ENCODE data around the gene TXLNA. TPM values are rescaled to one million over a fixed set of nuclear protein-coding genes. Genes with fewer than 3 reads are reported as not detected.
A peak's percentile ranks its signal among the peaks of the same experiment; 100 is the strongest.

The TXLNA gene
- total RNA-seq, 8 experiments from 2014 or later = 35.0 to 98.3 (median 60.4) TPM

DNA sequence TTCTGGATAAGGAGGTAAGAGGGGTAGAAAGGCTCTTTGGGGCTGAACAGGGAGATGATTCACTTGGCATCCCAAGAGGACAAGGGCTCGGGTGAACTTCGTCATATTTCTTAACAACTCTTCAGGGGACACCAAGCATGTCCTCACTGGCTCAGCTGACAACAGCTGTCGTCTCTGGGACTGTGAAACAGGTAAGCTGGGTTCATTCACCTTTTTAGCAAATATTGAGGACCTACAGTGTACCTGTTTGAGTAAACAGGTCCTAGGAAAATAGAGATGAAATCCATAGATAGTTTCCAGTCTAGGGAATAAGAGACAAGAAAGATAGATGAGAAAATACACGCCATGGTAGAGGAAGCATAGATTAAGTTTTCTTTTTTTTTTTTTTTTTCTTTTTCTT is 44.8 kb downstream of the TXLNA start:
- Histone ChIP-seq H3K27ac (no peak overlapping the region), H3K4me3 (no peak overlapping the region), H3K4me1 (replicated peaks in 1 of 2) (peaks cover 16 to 18% of the 10 kb centered on the region in 2 donors)
- WGBS, 10 experiments = 80 to 100% (median 99%) methylated on average over 1 to 4 of the region's 4 CpGs
- no peak for ATAC-seq (replicated peaks in 6 of 8)
- in situ Hi-C loops (cut with MboI; ENCODE audit: low pct_unique_long_range_greater_than_20kb in 2 of 9, low sequenced_read_pairs in 9 of 9, unreplicated experiment in 9 of 9) = no loop called here

DNA sequence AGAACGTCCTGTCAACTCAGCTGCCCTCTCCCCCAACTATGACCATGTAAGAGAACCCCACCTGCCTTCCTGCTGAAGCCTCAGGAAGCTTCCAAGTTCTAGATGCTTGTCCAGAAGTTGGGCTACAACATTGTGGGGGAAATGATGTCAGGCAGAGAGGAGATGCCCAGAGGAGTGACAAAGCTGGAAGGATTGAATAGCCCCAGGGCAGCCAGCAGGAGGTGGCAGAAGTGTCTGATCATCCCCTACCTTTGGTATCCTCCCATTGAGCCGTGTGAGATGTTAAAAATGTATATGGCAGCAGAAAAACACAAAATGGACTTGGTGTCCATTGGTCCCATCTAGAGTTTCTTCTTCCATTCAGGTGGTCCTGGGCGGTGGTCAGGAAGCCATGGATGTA is 49.3 kb downstream of the TXLNA start:
- H3K27ac ChIP-seq = no peak overlapping the region
- peaks cover under 1% of the 10 kb centered on the region in 2 donors for H3K4me1 ChIP-seq (replicated peaks in 1 of 2)
- H3K4me3 ChIP-seq = no peak overlapping the region
- 78 to 100% (median 94%) methylated on average over 1 to 3 of the region's 3 CpGs; no CpG with 5 or more reads in 3 of the 10 experiments for WGBS, 10 experiments
- in situ Hi-C loops (cut with MboI; ENCODE audit: low pct_unique_long_range_greater_than_20kb in 2 of 9, low sequenced_read_pairs in 9 of 9, unreplicated experiment in 9 of 9) = no loop called here
- ATAC-seq (replicated peaks in 6 of 8) = no peak

DNA sequence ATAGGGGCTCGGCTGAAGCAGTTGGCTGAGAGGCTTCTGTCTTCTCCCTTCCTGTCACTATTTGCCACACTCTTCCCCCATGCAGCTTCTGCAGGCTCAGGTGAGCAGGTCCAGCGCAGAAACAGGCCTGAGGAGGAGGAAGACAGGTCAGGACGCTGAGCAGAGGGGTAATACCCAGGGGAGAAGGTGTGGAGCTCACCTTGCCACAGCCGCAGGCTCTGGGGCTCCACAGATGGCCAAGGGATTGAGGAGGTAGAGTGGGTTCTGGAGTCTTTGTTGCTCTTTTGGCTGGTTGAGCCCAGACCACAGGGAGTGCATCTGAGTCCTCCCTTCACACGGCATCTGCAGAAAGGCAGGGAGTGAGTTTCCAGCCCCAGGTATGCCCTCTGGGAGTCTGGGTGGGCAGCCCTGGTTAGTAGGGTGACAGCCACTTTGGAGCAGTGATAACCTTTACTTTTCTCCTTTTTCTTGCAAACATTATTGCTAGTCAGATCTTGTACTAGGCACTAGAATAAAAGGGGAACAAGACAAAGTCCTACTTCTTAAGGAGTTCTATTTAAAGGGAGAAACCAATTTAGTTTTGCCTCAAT is 52.5 kb downstream of the TXLNA start:
- no peak overlapping the region for H3K4me3 ChIP-seq
- H3K4me1 ChIP-seq (replicated peaks in 1 of 2) = no peaks in the 10 kb centered on the region
- peak in 1 of 8 experiments; percentile 3 for ATAC-seq (replicated peaks in 6 of 8)
- in situ Hi-C loops (cut with MboI; ENCODE audit: low pct_unique_long_range_greater_than_20kb in 2 of 9, low sequenced_read_pairs in 9 of 9, unreplicated experiment in 9 of 9) = no loop called here
- WGBS, 10 experiments = 67 to 100% (median 81%) methylated on average over 1 to 5 of the region's 5 CpGs; no CpG with 5 or more reads in 2 of the 10 experiments
- H3K27ac ChIP-seq = no peak overlapping the region

DNA sequence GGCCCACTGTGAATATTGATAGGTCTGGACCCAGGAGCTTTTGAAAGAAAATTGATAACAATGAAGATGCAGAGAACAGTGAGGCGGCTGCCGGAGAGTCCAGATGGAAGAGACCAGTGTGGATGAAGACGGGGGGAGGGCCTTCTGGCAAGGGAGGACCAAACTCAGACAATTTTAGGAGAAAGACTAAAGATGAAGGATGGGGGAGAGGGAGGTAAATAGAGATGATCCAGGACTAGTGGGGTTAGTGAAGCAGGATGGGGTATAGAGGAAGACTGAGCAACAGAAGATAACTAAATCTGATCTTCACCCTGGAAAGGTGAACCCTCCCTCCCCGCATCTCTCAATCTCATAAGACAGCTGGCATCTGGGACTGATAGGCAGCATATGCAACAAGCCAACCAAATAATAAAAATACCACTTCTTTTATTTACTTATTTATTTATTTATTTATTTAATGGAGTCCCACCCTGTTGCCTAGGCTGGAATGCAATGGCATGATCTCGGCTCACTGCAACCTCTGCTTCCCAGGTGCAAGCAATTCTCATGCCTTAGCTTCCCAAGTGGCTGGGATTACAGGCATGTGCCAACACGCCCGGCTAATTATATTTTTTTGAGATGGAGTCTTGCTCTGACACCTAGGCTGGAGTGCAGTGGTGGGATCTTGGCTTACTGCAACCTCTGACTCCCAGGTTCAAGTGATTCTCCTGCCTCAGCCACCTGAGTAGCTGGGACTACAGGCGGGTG is 53.3 kb downstream of the TXLNA start:
- no peaks in the 10 kb centered on the region for H3K4me1 ChIP-seq (replicated peaks in 1 of 2)
- H3K4me3 ChIP-seq = no peak overlapping the region
- H3K27ac ChIP-seq = no peak overlapping the region
- 33 to 89% (median 76%) methylated on average over 1 to 8 of the region's 8 CpGs for WGBS, 10 experiments
- peak in 1 of 8 experiments; percentile 5 for ATAC-seq (replicated peaks in 6 of 8)
- in situ Hi-C loops (cut with MboI; ENCODE audit: low pct_unique_long_range_greater_than_20kb in 2 of 9, low sequenced_read_pairs in 9 of 9, unreplicated experiment in 9 of 9) = no loop called here

DNA sequence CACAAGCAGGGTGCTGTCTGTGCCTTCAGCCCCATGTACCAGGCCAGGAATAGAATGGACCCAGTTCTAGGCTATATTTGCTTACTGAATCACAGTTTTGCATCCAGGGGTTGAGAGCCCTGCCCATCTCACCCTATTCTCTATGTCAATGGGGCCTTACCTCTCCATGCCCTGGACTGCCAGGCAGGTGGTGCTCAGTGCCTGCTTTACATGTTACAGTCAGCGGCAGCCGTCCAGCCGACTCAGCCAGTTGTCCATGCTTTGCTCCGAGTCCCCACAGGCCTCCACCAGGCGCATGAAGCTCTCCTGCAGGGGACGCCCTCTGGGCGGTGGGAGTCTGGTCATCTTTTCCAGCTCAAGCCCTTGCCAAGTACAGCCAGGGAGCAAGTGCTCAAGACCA is 55.3 kb downstream of the TXLNA start:
- peaks cover 5 to 7% of the 10 kb centered on the region in 2 donors for H3K4me1 ChIP-seq (replicated peaks in 1 of 2)
- WGBS, 10 experiments = 71 to 100% (median 78%) methylated on average over 1 to 6 of the region's 7 CpGs; no CpG with 5 or more reads in 4 of the 10 experiments
- peak in 1 of 8 experiments; percentile 9 for ATAC-seq (replicated peaks in 6 of 8)
- in situ Hi-C loops (cut with MboI; ENCODE audit: low pct_unique_long_range_greater_than_20kb in 2 of 9, low sequenced_read_pairs in 9 of 9, unreplicated experiment in 9 of 9) = no loop called here
- no peak overlapping the region for H3K4me3 ChIP-seq
- H3K27ac ChIP-seq = no peak overlapping the region

DNA sequence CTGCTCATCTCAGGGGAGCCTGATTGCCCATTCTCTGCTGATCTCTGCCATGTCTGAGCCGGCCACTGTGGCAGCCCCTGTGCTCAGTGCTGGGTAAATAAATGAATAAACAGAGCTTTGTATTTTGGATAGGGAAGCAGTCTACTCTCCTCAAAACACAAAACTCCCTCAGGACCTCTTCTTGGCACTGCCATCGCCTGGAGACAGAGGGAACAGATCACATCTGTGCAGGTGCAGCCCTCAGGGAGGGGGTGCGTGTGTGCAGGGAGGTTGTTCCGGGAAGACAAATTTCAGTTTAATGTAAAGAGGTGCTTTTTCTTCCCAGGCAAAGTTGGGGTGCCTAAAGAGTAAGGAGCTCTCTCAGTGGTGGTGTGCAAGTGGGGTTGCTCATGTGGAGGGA is 59.9 kb downstream of the TXLNA start:
- in situ Hi-C loops (cut with MboI; ENCODE audit: low pct_unique_long_range_greater_than_20kb in 2 of 9, low sequenced_read_pairs in 9 of 9, unreplicated experiment in 9 of 9) = no loop called here
- ATAC-seq (replicated peaks in 6 of 8) = no peak
- Histone ChIP-seq H3K4me1 (replicated peaks in 1 of 2) (peaks cover 10 to 22% of the 10 kb centered on the region in 2 donors), H3K4me3 (no peak overlapping the region), H3K27ac (no peak overlapping the region)
- WGBS, 10 experiments = 40 to 92% (median 70%) methylated on average over 2 to 4 of the region's 4 CpGs; no CpG with 5 or more reads in 5 of the 10 experiments

DNA sequence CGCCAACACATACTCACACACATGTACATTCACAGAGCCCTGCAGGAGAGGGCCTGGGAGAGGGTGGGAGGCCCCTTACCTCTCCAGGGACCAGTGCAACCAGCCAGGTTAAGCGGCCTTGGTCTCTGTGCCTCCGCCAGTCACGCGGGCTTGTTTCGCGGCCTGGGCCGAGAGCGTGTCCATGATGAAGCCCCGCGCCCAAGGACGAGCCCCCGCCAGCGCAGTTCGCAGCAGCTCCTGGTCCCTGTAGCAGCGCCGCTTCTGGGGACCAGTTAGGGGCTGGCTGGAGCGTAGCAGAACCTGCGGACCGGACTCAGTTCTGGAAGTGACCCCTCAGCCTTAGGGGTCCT is 60.3 kb downstream of the TXLNA start:
- ATAC-seq (replicated peaks in 6 of 8) = peak in 5 of 8 experiments; percentile 2 to 22 (median 13)
- in situ Hi-C loops (cut with MboI; ENCODE audit: low pct_unique_long_range_greater_than_20kb in 2 of 9, low sequenced_read_pairs in 9 of 9, unreplicated experiment in 9 of 9) = no loop called here
- Histone ChIP-seq H3K4me3 (peak overlapping the region in 3 of 5 donors; percentile 35 to 41 (median 38)), H3K4me1 (replicated peaks in 1 of 2) (peaks cover 10 to 22% of the 10 kb centered on the region in 2 donors), H3K27ac (peak overlapping the region in 1 of 2 donors; percentile 10)
- WGBS, 10 experiments = 31 to 80% (median 47%) methylated on average over 1 to 19 of the region's 20 CpGs; no CpG with 5 or more reads in 6 of the 10 experiments

DNA sequence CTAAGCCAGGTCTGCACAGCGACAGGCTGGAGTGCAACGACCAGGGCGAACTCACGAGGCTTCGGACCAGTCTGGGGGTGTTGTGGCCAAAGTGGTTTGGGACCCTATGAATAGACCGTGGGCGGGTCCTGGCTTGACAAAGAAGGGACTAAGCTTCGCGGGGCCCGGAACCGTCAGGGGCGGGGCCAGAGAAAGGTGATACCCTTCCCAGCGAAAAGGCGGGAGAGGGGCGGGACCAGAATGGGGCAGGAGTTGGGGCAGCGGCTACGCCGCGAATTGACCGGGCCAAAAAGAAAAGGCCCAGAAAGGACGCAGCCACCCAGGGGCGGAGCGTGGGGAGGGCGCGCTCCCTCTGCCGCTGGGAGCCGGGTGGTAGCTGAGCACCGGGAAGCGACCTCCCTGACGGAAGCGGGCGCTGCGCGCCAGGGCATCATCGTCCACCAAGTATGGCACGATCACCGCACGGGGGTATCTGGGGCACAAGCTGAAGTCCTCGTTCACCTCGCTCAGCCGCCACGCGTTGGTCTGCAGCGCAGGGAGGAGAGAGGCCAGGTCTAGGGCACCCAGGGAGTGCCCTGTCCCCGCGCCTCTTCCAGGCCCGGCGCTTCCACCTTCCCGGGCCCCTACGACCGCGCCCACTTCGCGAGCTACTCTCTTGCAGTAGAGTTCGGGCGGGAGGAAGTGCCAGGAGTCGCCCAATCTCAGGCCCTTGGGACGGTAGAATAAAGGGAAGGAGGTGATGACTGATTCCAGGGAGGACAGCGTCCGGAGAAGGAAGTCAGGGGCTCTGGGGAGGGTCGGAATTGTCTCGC is 60.9 kb downstream of the TXLNA start:
- peaks cover 10 to 22% of the 10 kb centered on the region in 2 donors for H3K4me1 ChIP-seq (replicated peaks in 1 of 2)
- H3K27ac ChIP-seq = peak overlapping the region in 1 of 2 donors; percentile 28
- ATAC-seq (replicated peaks in 6 of 8) = peak; percentile 42 to 78 (median 56)
- in situ Hi-C loops (cut with MboI; ENCODE audit: low pct_unique_long_range_greater_than_20kb in 2 of 9, low sequenced_read_pairs in 9 of 9, unreplicated experiment in 9 of 9) = no loop called here
- WGBS, 10 experiments = 0 to 18% (median 6%) methylated on average over 4 to 14 of the region's 62 CpGs; no CpG with 5 or more reads in 5 of the 10 experiments
- peak overlapping the region; percentile 15 to 41 (median 35) for H3K4me3 ChIP-seq

DNA sequence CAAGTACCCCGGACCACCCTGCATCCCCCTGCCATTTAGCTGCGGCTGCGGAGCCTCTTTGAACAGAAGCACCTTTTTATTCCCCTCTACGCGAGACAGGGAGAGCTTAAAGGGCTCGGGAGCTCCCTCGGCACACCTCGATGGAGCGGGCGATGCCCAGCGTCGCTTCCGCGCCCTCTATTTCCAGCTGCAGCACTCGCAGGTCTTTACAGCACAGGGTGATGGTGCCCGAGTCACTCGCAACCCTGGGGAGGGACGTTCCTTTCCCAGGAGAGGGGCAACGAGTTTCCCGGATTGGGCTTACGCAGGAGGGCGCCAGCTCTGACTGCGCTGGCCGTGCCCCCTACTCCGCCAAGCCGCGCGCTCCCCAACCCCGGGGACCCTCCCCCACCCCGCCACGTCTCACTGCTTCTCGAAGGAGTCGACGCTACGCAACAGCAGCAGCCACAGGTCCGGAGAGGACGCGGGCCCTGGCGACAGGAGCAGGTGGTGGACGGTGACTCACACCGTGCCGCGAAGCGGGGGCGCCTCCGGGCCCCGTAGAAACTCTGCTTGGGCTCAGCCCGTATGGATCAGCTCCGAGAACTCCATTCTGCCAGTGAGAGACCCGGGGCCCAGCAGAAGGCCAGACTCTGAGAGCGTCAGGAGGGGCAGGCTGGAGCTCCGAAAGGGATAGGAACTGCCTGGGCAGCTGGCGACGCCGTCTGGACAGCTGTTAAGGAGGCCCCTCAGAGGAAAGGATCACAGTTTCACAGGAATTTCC is 61.7 kb downstream of the TXLNA start:
- Histone ChIP-seq H3K4me3 (peak overlapping the region; percentile 15 to 41 (median 35)), H3K27ac (peak overlapping the region in 1 of 2 donors; percentile 28), H3K4me1 (replicated peaks in 1 of 2) (peaks cover 10 to 22% of the 10 kb centered on the region in 2 donors)
- in situ Hi-C loops (cut with MboI; ENCODE audit: low pct_unique_long_range_greater_than_20kb in 2 of 9, low sequenced_read_pairs in 9 of 9, unreplicated experiment in 9 of 9) = no loop called here
- ATAC-seq (replicated peaks in 6 of 8) = peak; percentile 42 to 84 (median 76)
- WGBS, 10 experiments = 0 to 13% (median 1%) methylated on average over 3 to 19 of the region's 55 CpGs; no CpG with 5 or more reads in 4 of the 10 experiments

DNA sequence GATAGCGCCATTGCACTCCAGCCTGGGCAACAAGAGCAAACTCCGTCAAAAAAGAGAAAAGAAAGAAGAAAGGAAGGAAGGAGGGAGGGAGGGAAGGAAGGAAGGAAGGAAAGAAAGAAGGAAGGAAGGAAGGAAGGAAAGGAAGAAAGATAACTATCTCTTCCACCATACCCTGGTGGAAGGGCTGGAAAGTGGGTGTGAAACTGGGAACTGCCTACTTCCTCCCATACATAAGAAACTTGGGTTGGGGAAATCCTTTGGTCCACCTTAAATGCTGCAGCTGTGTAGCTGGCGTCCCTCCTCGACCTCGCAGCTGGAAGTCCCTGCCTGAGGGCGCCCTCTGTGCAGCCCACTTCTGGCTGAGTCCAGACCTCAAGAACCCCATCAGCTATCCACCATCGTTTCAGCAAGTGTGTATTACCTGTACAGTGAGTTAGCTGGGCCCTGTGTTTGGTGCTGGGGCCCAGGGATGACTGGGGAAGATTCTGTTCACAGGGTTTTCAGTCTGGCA is 62.9 kb downstream of the TXLNA start:
- no peak overlapping the region for H3K27ac ChIP-seq
- in situ Hi-C loops (cut with MboI; ENCODE audit: low pct_unique_long_range_greater_than_20kb in 2 of 9, low sequenced_read_pairs in 9 of 9, unreplicated experiment in 9 of 9) = no loop called here
- ATAC-seq (replicated peaks in 6 of 8) = no peak
- no peak overlapping the region for H3K4me3 ChIP-seq
- H3K4me1 ChIP-seq (replicated peaks in 1 of 2) = peaks cover 10 to 22% of the 10 kb centered on the region in 2 donors
- 20 to 100% (median 47%) methylated on average over 1 to 7 of the region's 7 CpGs; no CpG with 5 or more reads in 1 of the 10 experiments for WGBS, 10 experiments

DNA sequence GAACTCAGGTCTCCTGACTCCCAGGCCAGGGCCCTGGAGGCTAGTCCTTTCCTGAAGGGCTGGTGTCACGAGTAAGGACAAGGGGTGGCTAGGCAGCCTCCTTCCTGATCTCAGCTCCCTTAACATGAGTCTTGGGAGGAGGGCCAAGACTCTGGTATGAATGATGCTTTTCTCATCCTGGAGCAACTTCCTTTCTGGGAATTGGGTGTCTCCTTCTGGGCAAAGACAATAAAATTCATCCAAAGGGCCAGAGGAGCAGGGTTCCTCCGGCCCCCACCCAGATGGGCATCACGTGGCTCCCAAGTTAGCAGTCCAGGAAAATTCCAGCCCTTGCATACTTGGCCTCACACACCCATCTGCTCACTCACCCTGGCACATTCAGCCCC is 67.4 kb downstream of the TXLNA start, which contains the start of gene FAM167B:
Gene FAM167B (plus strand): TSS at position 335 of the 386 bp plus-strand sequence. CDS start 200 bp downstream, outside the sequence.
- H3K27ac ChIP-seq = no peak within 1 kb of the TSS
- in situ Hi-C loops (cut with MboI; ENCODE audit: low pct_unique_long_range_greater_than_20kb in 2 of 9, low sequenced_read_pairs in 9 of 9, unreplicated experiment in 9 of 9) = no loop called here
- no peak within 1 kb of the TSS for H3K4me3 ChIP-seq
- peaks cover 23 to 31% of the 10 kb centered on the region in 2 donors for H3K4me1 ChIP-seq (replicated peaks in 1 of 2)
- peak in 3 of 8 experiments; percentile 78 to 83 (median 81) for ATAC-seq (replicated peaks in 6 of 8)
- WGBS, 10 experiments = 0 to 90% (median 61%) methylated on average over 1 to 3 of the region's 3 CpGs; no CpG with 5 or more reads in 6 of the 10 experiments

DNA sequence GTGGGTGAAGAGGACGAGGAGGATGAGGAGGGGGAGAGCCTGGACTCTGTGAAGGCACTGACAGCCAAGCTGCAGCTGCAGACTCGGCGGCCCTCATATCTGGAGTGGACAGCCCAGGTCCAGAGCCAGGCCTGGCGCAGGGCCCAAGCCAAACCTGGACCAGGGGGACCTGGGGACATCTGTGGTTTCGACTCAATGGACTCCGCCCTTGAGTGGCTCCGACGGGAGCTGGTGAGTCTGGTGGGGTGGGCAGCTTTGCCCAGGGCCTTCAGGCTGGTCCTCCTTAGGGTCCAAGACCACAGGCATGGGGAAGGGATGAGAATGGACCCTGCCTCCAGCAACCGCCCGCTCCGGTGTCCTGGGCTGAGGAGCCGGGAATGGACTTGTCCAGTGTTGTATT is 68.0 kb downstream of the TXLNA start:
- ATAC-seq (replicated peaks in 6 of 8) = peak in 2 of 8 experiments; percentile 2
- H3K4me3 ChIP-seq = no peak overlapping the region
- peaks cover 23 to 31% of the 10 kb centered on the region in 2 donors for H3K4me1 ChIP-seq (replicated peaks in 1 of 2)
- 60 to 100% (median 94%) methylated on average over 1 to 6 of the region's 12 CpGs; no CpG with 5 or more reads in 6 of the 10 experiments for WGBS, 10 experiments
- in situ Hi-C loops (cut with MboI; ENCODE audit: low pct_unique_long_range_greater_than_20kb in 2 of 9, low sequenced_read_pairs in 9 of 9, unreplicated experiment in 9 of 9) = no loop called here
- H3K27ac ChIP-seq = no peak overlapping the region

All from motor neuron (in vitro differentiated cells).